HepG2 (cell line): Measurements from ENCODE around the gene OSBPL9. TPM values are rescaled to one million over a fixed set of nuclear protein-coding genes. Genes with fewer than 3 reads are reported as not detected.

Source experiments
- ATRX ChIP-seq: sonication (generic); formaldehyde crosslinking; IDR thresholded peaks from 2 replicates; pipeline ENCODE4 v1.4.0; 2020; ENCODE audit warnings: missing genetic modification reagents, borderline replicate concordance
- CREB1 ChIP-seq, 2 experiments: fragments of 450-650 bp in 1 of 2; IDR thresholded peaks; 2 replicates each; pipeline ENCODE4 v1.6.1; 2016 to 2017; ENCODE audit warnings: control low read depth in 1 of 2, mild to moderate bottlenecking in 1 of 2, missing compliant biosample characterization in 1 of 2, missing genetic modification characterization in 1 of 2
- DRAP1 ChIP-seq: IDR thresholded peaks from 2 replicates; pipeline ENCODE4 v1.6.1; 2016; ENCODE audit warnings: missing genetic modification reagents, missing compliant biosample characterization
- GMEB1 ChIP-seq: sonication (generic); formaldehyde crosslinking; IDR thresholded peaks from 2 replicates; pipeline ENCODE4 v1.5.1; 2020; ENCODE audit warnings: missing genetic modification reagents, mild to moderate bottlenecking, borderline replicate concordance
- KLF6 ChIP-seq: IDR thresholded peaks from 2 replicates; pipeline ENCODE4 v1.8.0; 2016; ENCODE audit warnings: missing biosample characterization, missing genetic modification reagents
- MAFF ChIP-seq: IDR thresholded peaks from 2 replicates; pipeline ENCODE4 v1.6.1; 2011; ENCODE audit warnings: low read depth, low read length, improper control_type of control experiment
- NCOA2 ChIP-seq: sonication (generic); formaldehyde crosslinking; IDR thresholded peaks from 2 replicates; pipeline ENCODE4 v1.8.0; 2022; ENCODE audit warnings: inconsistent platforms
- PHF21A ChIP-seq: sonication (generic); formaldehyde crosslinking; IDR thresholded peaks from 2 replicates; pipeline ENCODE4 v1.5.0; 2020; ENCODE audit warnings: mild to moderate bottlenecking, missing genetic modification reagents
- SIN3B ChIP-seq: fragments of 150-350 bp; IDR thresholded peaks from 2 replicates; pipeline ENCODE4 v1.6.1; 2014; ENCODE audit warnings: low read length
- SRF ChIP-seq: IDR thresholded peaks from 2 replicates; pipeline ENCODE4 v1.6.1; 2011; ENCODE audit warnings: mild to moderate bottlenecking, low read depth, low read length, moderate library complexity
- SRSF1 ChIP-seq: fragments of 200-400 bp; formaldehyde crosslinking; optimal IDR thresholded peaks from 2 replicates; pipeline ENCODE3; 2017; ENCODE audit warnings: mild to moderate bottlenecking, low read depth, low read length, moderate library complexity
- TSC22D2 ChIP-seq: sonication (generic); formaldehyde crosslinking; IDR thresholded peaks from 2 replicates; pipeline ENCODE4 v1.5.1; 2020; ENCODE audit warnings: missing genetic modification reagents, mild to moderate bottlenecking, borderline replicate concordance
- ZFP62 ChIP-seq: sonication (generic); formaldehyde crosslinking; IDR thresholded peaks from 2 replicates; pipeline ENCODE4 v1.4.0; 2020; ENCODE audit warnings: missing genetic modification reagents
- ZNF367 ChIP-seq: sonication (generic); formaldehyde crosslinking; IDR thresholded peaks from 2 replicates; pipeline ENCODE4 v1.4.0; 2020; ENCODE audit warnings: missing genetic modification reagents, borderline replicate concordance
- ZNF740 ChIP-seq: sonication (generic); formaldehyde crosslinking; IDR thresholded peaks from 2 replicates; pipeline ENCODE4 v1.4.0; 2020; ENCODE audit warnings: missing genetic modification reagents
- ZSCAN22 ChIP-seq: sonication (generic); formaldehyde crosslinking; IDR thresholded peaks from 2 replicates; pipeline ENCODE4 v1.4.0; 2020; ENCODE audit warnings: mild to moderate bottlenecking, missing genetic modification reagents
- polyA plus RNA-seq, 8 experiments: library from polyadenylated mRNA; depleted of rRNA in 3 of 8; stranded (reverse) in 7 of 8; unstranded in 1 of 8; fragments of >200 nt; fragmentation: Illumina TruSeq in 4 of 8; extraction: Trizol in 4 of 8; gene quantifications; 2 replicates each; pipeline versions ENCODE4 v1.2.1 to v1.2.3, GENCODE V29; 2011 to 2016; ENCODE audit warnings: low read depth in 4 of 8, missing spikeins in 1 of 8, mixed read lengths in 1 of 8; ENCODE audit not compliant: insufficient read depth in 1 of 8
- total RNA-seq, 5 experiments: library from RNA; depleted of rRNA; stranded (reverse); fragments of >200 nt; fragmentation: Illumina TruSeq; extraction: Trizol; gene quantifications; 2 replicates each; pipeline ENCODE4 v1.2.3, GENCODE V29; 2016; ENCODE audit warnings: low read depth in 1 of 5
- TF ChIP-seq, protein P1 (sequence below): IDR thresholded peaks from 2 replicates; pipeline ENCODE4 v1.6.1; 2012; ENCODE audit warnings: low read length, improper control_type of control experiment
- TF ChIP-seq, protein P2 (sequence below), 2 experiments: IDR thresholded peaks; 2 replicates each; pipeline ENCODE4 v1.6.1; 2011 to 2012; ENCODE audit warnings: low read length in 2 of 2, borderline replicate concordance in 1 of 2, low read depth in 1 of 2, mild to moderate bottlenecking in 1 of 2, moderate library complexity in 1 of 2

OSBPL9 gene
- total and polyA plus RNA-seq, 2 of the 13 experiments (the other 11 are each of a cell fraction or from before 2014, with no cell fraction given): 83.6 to 142 TPM

GRCh38 chr1:51690285-51690961 lies 73.5 kb downstream of the OSBPL9 start (continued):
- TF ChIP-seq TSC22D2 (no peak), GMEB1 (CRISPR knock-in tag) (no peak), SRSF1 (no peak), ATRX (no peak), SIN3B (no peak), ZFP62 (CRISPR knock-in tag) (no peak), ZNF367 (CRISPR knock-in tag) (no peak), CREB1 (IDR thresholded peaks at IDR 0.05) (peak; percentile 89), CREB1 (CRISPR knock-in tag; IDR thresholded peaks at IDR 0.05) (peak; percentile 95), SRF (0 out of 2 replicates have a peak, but pooled peaks have one; percentile 18), PHF21A (CRISPR knock-in tag) (peak; percentile 54), ZSCAN22 (CRISPR knock-in tag) (no peak; the same call in 1 of the 2 replicates), MAFF (no peak), ZNF740 (CRISPR knock-in tag) (no peak), DRAP1 (CRISPR knock-in tag) (peak; percentile 45; the same call in 1 of the 2 replicates), NCOA2 (CRISPR knock-in tag) (peak; percentile 97), KLF6 (CRISPR knock-in tag) (peak; percentile 62; the same call in 1 of the 2 replicates)
- TF ChIP-seq, protein P1, sequence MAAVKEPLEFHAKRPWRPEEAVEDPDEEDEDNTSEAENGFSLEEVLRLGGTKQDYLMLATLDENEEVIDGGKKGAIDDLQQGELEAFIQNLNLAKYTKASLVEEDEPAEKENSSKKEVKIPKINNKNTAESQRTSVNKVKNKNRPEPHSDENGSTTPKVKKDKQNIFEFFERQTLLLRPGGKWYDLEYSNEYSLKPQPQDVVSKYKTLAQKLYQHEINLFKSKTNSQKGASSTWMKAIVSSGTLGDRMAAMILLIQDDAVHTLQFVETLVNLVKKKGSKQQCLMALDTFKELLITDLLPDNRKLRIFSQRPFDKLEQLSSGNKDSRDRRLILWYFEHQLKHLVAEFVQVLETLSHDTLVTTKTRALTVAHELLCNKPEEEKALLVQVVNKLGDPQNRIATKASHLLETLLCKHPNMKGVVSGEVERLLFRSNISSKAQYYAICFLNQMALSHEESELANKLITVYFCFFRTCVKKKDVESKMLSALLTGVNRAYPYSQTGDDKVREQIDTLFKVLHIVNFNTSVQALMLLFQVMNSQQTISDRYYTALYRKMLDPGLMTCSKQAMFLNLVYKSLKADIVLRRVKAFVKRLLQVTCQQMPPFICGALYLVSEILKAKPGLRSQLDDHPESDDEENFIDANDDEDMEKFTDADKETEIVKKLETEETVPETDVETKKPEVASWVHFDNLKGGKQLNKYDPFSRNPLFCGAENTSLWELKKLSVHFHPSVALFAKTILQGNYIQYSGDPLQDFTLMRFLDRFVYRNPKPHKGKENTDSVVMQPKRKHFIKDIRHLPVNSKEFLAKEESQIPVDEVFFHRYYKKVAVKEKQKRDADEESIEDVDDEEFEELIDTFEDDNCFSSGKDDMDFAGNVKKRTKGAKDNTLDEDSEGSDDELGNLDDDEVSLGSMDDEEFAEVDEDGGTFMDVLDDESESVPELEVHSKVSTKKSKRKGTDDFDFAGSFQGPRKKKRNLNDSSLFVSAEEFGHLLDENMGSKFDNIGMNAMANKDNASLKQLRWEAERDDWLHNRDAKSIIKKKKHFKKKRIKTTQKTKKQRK: no peak
- TF ChIP-seq, protein P2, sequence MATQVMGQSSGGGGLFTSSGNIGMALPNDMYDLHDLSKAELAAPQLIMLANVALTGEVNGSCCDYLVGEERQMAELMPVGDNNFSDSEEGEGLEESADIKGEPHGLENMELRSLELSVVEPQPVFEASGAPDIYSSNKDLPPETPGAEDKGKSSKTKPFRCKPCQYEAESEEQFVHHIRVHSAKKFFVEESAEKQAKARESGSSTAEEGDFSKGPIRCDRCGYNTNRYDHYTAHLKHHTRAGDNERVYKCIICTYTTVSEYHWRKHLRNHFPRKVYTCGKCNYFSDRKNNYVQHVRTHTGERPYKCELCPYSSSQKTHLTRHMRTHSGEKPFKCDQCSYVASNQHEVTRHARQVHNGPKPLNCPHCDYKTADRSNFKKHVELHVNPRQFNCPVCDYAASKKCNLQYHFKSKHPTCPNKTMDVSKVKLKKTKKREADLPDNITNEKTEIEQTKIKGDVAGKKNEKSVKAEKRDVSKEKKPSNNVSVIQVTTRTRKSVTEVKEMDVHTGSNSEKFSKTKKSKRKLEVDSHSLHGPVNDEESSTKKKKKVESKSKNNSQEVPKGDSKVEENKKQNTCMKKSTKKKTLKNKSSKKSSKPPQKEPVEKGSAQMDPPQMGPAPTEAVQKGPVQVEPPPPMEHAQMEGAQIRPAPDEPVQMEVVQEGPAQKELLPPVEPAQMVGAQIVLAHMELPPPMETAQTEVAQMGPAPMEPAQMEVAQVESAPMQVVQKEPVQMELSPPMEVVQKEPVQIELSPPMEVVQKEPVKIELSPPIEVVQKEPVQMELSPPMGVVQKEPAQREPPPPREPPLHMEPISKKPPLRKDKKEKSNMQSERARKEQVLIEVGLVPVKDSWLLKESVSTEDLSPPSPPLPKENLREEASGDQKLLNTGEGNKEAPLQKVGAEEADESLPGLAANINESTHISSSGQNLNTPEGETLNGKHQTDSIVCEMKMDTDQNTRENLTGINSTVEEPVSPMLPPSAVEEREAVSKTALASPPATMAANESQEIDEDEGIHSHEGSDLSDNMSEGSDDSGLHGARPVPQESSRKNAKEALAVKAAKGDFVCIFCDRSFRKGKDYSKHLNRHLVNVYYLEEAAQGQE (IDR thresholded peaks at IDR 0.05; ENCODE audit: borderline replicate concordance in 1 of 2, low read depth in 1 of 2, low read length in 2 of 2): no peak
